H9 (cell line): Measurements from ENCODE around the gene ANAPC10. TPM values are rescaled to one million over a fixed set of nuclear protein-coding genes. Genes with fewer than 3 reads are reported as not detected.

Source experiments
- DNase-seq: peaks from one replicate; pipeline ENCODE4 v3.0.0-alpha.2; 2017
- H2AFZ ChIP-seq: one replicate; pipeline ENCODE4 v1.6.1; 2013; ENCODE audit warnings: mild to moderate bottlenecking, low read length, control low read depth, moderate library complexity
- H2AK5ac ChIP-seq: 2 replicates; pipeline ENCODE4 v1.6.1; 2013; ENCODE audit warnings: low read length, control low read depth, mixed read lengths; ENCODE audit not compliant: insufficient read length
- H2BK120ac ChIP-seq: one replicate; pipeline ENCODE4 v1.6.1; 2013; ENCODE audit warnings: low read depth, mild to moderate bottlenecking, low read length, control low read depth, inconsistent platforms; ENCODE audit not compliant: poor library complexity, severe bottlenecking
- H2BK12ac ChIP-seq: 2 replicates; pipeline ENCODE4 v1.6.1; 2013; ENCODE audit warnings: low read length, control low read depth, mixed read lengths, low read depth; ENCODE audit not compliant: insufficient read length
- H2BK15ac ChIP-seq: 2 replicates; pipeline ENCODE4 v1.6.1; 2013; ENCODE audit warnings: low read depth, low read length, control low read depth
- H2BK20ac ChIP-seq: one replicate; pipeline ENCODE4 v1.6.1; 2013; ENCODE audit warnings: low read depth, mild to moderate bottlenecking, low read length, control low read depth, inconsistent platforms; ENCODE audit not compliant: poor library complexity, severe bottlenecking
- H2BK5ac ChIP-seq: 2 replicates; pipeline ENCODE4 v1.6.1; 2013; ENCODE audit warnings: low read length, control low read depth, mixed read lengths; ENCODE audit not compliant: insufficient read length
- H3K14ac ChIP-seq: 2 replicates; pipeline ENCODE4 v1.6.1; 2013; ENCODE audit warnings: low read length, control low read depth; ENCODE audit not compliant: insufficient read depth
- H3K18ac ChIP-seq: 2 replicates; pipeline ENCODE4 v1.6.1; 2013; ENCODE audit warnings: low read depth, mild to moderate bottlenecking, mixed read lengths, low read length, control low read depth; ENCODE audit not compliant: insufficient read length
- H3K23ac ChIP-seq: 2 replicates; pipeline ENCODE4 v1.6.1; 2013; ENCODE audit warnings: low read length, control low read depth, mixed read lengths, low read depth; ENCODE audit not compliant: insufficient read length
- H3K23me2 ChIP-seq: 2 replicates; pipeline ENCODE4 v1.6.1; 2013; ENCODE audit warnings: low read depth, mild to moderate bottlenecking, mixed read lengths, low read length, control low read depth; ENCODE audit not compliant: insufficient read length, poor library complexity, severe bottlenecking
- H3K27ac ChIP-seq: 2 replicates; pipeline ENCODE4 v1.5.1; 2013; ENCODE audit warnings: low read length, control low read depth, mixed read lengths, low read depth; ENCODE audit not compliant: insufficient read length
- H3K27me3 ChIP-seq: 2 replicates; pipeline ENCODE4 v1.6.1; 2013; ENCODE audit warnings: low read length, control low read depth, inconsistent platforms; ENCODE audit not compliant: insufficient read depth
- H3K4ac ChIP-seq: 2 replicates; pipeline ENCODE4 v1.6.1; 2013; ENCODE audit warnings: low read depth, mild to moderate bottlenecking, control low read depth, inconsistent platforms, low read length, moderate library complexity
- H3K4me1 ChIP-seq: 2 replicates; pipeline ENCODE4 v1.6.1; 2013; ENCODE audit warnings: low read length, control low read depth, inconsistent platforms; ENCODE audit not compliant: insufficient read depth
- H3K4me2 ChIP-seq: 2 replicates; pipeline ENCODE4 v1.6.1; 2013; ENCODE audit warnings: low read length, control low read depth, mixed read lengths; ENCODE audit not compliant: insufficient read length, insufficient read depth
- H3K56ac ChIP-seq: 2 replicates; pipeline ENCODE4 v1.6.1; 2013; ENCODE audit warnings: low read depth, mild to moderate bottlenecking, mixed read lengths, low read length, control low read depth; ENCODE audit not compliant: insufficient read length
- H3K79me1 ChIP-seq: 2 replicates; pipeline ENCODE4 v1.6.1; 2013; ENCODE audit warnings: low read depth, mild to moderate bottlenecking, moderate library complexity, low read length, control low read depth, inconsistent platforms; ENCODE audit not compliant: insufficient read depth, poor library complexity, severe bottlenecking
- H3K79me2 ChIP-seq: 2 replicates; pipeline ENCODE4 v1.6.1; 2013; ENCODE audit warnings: low read length, control low read depth, inconsistent platforms; ENCODE audit not compliant: insufficient read depth
- H3K9ac ChIP-seq: 2 replicates; pipeline ENCODE4 v1.6.1; 2013; ENCODE audit warnings: low read length, control low read depth, mixed read lengths; ENCODE audit not compliant: insufficient read length; ENCODE audit errors: extremely low read depth
- H3K9me3 ChIP-seq: one replicate; pipeline ENCODE4 v1.6.1; 2013; ENCODE audit warnings: low read depth, low read length, inconsistent platforms; ENCODE audit not compliant: control insufficient read depth
- H3T11ph ChIP-seq: one replicate; pipeline ENCODE4 v1.6.1; 2013; ENCODE audit warnings: mild to moderate bottlenecking, low read length, control low read depth, inconsistent platforms
- H4K20me1 ChIP-seq: one replicate; pipeline ENCODE4 v1.6.1; 2013; ENCODE audit not compliant: control insufficient read depth, insufficient read length, insufficient read depth
- H4K5ac ChIP-seq: 2 replicates; pipeline ENCODE4 v1.6.1; 2013; ENCODE audit warnings: low read depth, mild to moderate bottlenecking, mixed read lengths, low read length, control low read depth; ENCODE audit not compliant: insufficient read length
- H4K8ac ChIP-seq: replicated peaks from 2 replicates; pipeline ENCODE4 v1.6.1; 2013; ENCODE audit warnings: low read length, control low read depth, mixed read lengths, low read depth; ENCODE audit not compliant: insufficient read length
- H4K91ac ChIP-seq: 2 replicates; pipeline ENCODE4 v1.6.1; 2013; ENCODE audit warnings: low read depth, mild to moderate bottlenecking, moderate library complexity, mixed read lengths, low read length, control low read depth; ENCODE audit not compliant: insufficient read length
- H3K27ac Mint-ChIP-seq, 3 experiments: 2 replicates in 2 of 3; 3 replicates in 1 of 3; pipeline ENCODE4 v1.8.0; 2020 to 2021; ENCODE audit warnings: mixed read lengths in 3 of 3, mild to moderate bottlenecking in 1 of 3, moderate library complexity in 1 of 3
- H3K27me3 Mint-ChIP-seq: 2 replicates; pipeline ENCODE4 v1.8.0; 2021; ENCODE audit warnings: low read depth, mild to moderate bottlenecking, moderate library complexity, mixed read lengths
- H3K36me3 Mint-ChIP-seq, 3 experiments: 2 replicates in 2 of 3; 3 replicates in 1 of 3; pipeline ENCODE4 v1.8.0; 2020 to 2021; ENCODE audit warnings: low read depth in 3 of 3, mixed read lengths in 3 of 3; ENCODE audit not compliant: insufficient read depth in 1 of 3
- H3K4me1 Mint-ChIP-seq, 2 experiments: 2 replicates each; pipeline ENCODE4 v1.8.0; 2020; ENCODE audit warnings: mixed read lengths in 2 of 2
- H3K4me3 Mint-ChIP-seq, 2 experiments: 2 replicates in 1 of 2; 3 replicates in 1 of 2; pipeline ENCODE4 v1.8.0; 2020 to 2021; ENCODE audit warnings: mild to moderate bottlenecking in 2 of 2, mixed read lengths in 2 of 2, moderate library complexity in 1 of 2
- H3K9me3 Mint-ChIP-seq, 2 experiments: 2 replicates in 1 of 2; 3 replicates in 1 of 2; pipeline ENCODE4 v1.8.0; 2020; ENCODE audit warnings: mild to moderate bottlenecking in 2 of 2, mixed read lengths in 2 of 2, moderate library complexity in 1 of 2
- CTCF ChIP-seq: fragments of 200-600 bp; sonication (generic); conservative IDR thresholded peaks from 3 replicates; pipeline ENCODE4 v1.8.0; 2021; ENCODE audit warnings: antibody characterized with exemption, mild to moderate bottlenecking
- total RNA-seq: library from RNA; stranded (reverse); gene quantifications from 2 replicates; pipeline ENCODE4 v1.2.1, GENCODE V29; 2021

Gene ANAPC10
- total RNA-seq, 1 experiment from 2014 or later, result 25.3 TPM

GRCh38 chr4:145130130-145130529, 32.1 kb upstream of the ANAPC10 start:
- Histone ChIP-seq H2BK5ac (no peak overlapping the region), H2BK12ac (no peak overlapping the region), H3T11ph (no peak overlapping the region), H2BK20ac (no peak overlapping the region), H4K8ac (no peak overlapping the region), H4K5ac (no peak overlapping the region), H3K18ac (no peak overlapping the region), H3K9ac (no peak overlapping the region), H2AFZ (no peak overlapping the region), H3K14ac (no peak overlapping the region), H3K23ac (no peak overlapping the region), H3K56ac (no peak overlapping the region), H4K20me1 (no peaks in the 10 kb centered on the region), H3K79me1 (no peaks in the 10 kb centered on the region), H2BK120ac (no peak overlapping the region), H2AK5ac (no peak overlapping the region), H3K27ac (no peak overlapping the region), H3K27me3 (no peaks in the 10 kb centered on the region), H4K91ac (no peak overlapping the region), H3K23me2 (no peaks in the 10 kb centered on the region), H3K79me2 (no peaks in the 10 kb centered on the region), H3K9me3 (no peaks in the 10 kb centered on the region), H3K4ac (no peak overlapping the region), H3K4me1 (no peaks in the 10 kb centered on the region), H3K4me2 (no peak overlapping the region), H2BK15ac (no peak overlapping the region)
- Mint-ChIP-seq H3K27me3 (no peaks in the 10 kb centered on the region), H3K9me3 (no peaks in the 10 kb centered on the region; a peak in 1 of 5 replicates), H3K27ac (peak overlapping the region in 1 of 3 experiments; percentile 63; a peak in 2 of 7 replicates), H3K4me1 (no peaks in the 10 kb centered on the region), H3K36me3 (peaks cover 15 to 44% (median 35%) of the 10 kb centered on the region in 3 experiments; a peak in 6 of 7 replicates), H3K4me3 (no peak overlapping the region)
- no peak for DNase-seq
- no peak for TF ChIP-seq CTCF
